ENCODE data around the gene GNAI3.

DNA sequence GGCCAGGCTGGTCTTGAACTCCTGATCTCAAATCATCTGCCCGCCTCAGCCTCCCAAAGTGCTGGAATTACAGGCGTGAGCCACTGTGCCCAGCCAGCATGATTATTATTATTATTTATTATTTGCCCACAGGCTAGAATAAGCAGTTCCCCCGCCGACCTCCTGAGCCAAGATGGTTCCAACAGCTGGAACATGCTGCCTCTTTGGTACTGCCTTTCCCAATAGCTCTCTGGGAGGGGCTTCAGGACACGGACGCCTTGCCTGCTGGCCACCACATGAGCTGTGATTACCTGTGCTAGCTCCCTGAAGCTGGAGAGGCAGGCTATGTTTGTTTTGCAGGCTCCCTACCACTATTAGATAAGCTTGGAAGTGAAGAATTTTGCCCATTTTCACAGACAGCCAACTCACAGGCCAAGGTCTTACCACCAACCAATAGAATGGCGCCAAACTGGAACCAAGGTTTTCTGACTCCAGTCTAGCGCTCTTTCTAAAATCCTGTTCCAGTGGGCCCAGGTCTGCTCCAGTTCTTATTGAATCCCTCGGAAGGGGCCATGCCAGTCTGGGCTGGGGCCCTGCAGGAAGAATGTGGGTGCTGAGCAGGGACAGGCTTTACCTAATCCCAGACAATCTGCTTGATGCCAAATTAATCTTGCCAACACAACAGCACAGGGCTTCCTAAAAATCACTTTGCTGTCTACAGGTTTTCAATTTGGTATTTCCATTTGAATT is 10.8 kb upstream of the GNAI3 start:
- TF ChIP-seq, protein P1, sequence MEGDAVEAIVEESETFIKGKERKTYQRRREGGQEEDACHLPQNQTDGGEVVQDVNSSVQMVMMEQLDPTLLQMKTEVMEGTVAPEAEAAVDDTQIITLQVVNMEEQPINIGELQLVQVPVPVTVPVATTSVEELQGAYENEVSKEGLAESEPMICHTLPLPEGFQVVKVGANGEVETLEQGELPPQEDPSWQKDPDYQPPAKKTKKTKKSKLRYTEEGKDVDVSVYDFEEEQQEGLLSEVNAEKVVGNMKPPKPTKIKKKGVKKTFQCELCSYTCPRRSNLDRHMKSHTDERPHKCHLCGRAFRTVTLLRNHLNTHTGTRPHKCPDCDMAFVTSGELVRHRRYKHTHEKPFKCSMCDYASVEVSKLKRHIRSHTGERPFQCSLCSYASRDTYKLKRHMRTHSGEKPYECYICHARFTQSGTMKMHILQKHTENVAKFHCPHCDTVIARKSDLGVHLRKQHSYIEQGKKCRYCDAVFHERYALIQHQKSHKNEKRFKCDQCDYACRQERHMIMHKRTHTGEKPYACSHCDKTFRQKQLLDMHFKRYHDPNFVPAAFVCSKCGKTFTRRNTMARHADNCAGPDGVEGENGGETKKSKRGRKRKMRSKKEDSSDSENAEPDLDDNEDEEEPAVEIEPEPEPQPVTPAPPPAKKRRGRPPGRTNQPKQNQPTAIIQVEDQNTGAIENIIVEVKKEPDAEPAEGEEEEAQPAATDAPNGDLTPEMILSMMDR (IDR thresholded peaks at IDR 0.05; ENCODE audit: low read depth, low read length, poor library complexity, severe bottlenecking): no peak
- no peak for TF ChIP-seq EZH2phosphoT487 (IDR thresholded peaks at IDR 0.05; ENCODE audit: borderline replicate concordance, low read length)
